Measurements from ENCODE around the gene CRADD.
"Not testable (repeated sequence)": the region's sequence is repeated elsewhere in the genome, so short reads cannot be mapped to it uniquely, and the experiment has no call there.

CRADD gene

GRCh38 chr12:93734784-93735183 is 57.6 kb downstream of the CRADD start:
- in situ Hi-C loops (cut with HindIII; ENCODE audit: low sequenced_read_pairs): no loop called here

- in situ Hi-C loops (cut with HindIII; ENCODE audit: low sequenced_read_pairs): no loop called here
These were observed 59.5 kb downstream of the CRADD start for GRCh38 chr12:93736640-93737178.

DNA sequence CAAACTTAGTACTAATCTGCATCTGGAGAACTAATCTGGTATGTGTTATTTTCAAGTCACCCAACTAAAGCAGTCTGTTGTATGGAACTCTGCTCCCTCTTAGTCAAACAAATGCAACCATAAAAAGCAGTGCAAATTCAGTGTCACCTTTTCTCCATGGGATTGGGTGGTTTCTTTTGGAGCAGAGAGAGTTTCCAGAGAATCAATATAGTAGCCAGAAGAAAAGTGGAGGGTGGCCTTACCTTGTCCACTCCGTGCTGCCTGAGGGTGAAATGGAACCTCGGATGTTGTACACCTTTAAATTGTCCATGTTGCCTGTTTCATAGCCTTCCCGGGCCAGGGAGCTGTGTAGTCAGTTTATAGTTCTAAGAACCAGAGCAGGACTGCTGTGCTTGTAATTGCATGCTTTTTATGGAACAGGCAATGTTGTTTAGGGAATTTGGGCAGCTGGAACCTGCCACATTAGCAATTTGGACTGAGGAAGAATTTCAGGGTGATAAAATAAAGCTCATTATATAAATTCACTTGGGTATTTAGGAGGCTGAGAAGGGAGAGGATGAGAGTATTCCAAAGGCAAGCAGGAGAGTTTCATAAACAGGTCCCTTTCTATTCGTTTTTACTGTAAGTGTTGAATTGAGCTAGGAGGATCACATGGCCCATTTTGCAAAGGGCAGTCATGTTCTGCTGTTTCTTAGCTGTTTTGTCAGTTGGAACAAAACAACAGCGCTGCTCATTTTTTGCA is 60.5 kb downstream of the CRADD start:
- in situ Hi-C loops (cut with HindIII; ENCODE audit: low sequenced_read_pairs): no loop called here

GRCh38 chr12:93738199-93739058 is 61.3 kb downstream of the CRADD start:
- in situ Hi-C loops (cut with HindIII; ENCODE audit: low sequenced_read_pairs): no loop called here

DNA sequence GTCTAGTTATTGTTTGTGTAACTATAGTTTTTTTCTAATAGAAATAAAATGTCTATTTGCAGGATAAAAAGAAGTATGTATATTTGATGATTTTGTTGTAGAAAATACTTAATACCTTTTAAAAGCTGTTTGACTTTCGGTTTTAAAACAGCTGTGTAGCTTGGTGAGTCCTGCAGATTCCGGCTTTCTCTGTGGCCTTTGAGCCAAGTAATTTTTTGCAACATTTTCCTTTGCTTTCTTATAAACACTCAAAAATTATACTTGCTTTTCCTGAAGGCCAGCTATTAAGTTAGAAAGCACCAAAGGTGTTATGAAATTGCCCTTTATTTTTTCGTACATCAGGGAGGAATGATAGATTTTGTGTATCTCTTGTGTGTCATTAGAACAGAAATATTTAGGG is 63.6 kb downstream of the CRADD start:
- in situ Hi-C loops (cut with HindIII; ENCODE audit: low sequenced_read_pairs): no loop called here

DNA sequence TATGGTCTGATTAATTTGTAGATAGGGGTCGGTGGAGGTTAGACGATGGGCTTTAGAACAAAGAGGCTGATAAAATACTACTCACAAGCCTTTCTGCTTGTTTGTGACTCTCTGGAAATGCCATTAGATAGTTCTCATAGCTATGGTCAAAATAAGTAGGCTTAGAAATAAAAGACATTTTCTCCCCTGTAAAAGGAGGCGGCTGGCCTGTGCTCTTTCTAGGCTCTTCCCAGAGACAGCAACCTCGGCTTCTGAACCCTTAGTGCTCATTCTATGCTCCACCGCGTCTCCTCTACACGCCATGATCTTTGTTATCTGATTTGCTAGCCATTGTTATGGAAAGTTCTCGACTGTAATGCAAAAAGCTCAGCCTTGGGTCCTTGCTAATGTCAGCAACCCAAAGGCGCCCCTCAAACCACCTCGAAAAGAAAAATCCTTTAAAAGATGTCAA is 64.5 kb downstream of the CRADD start:
- in situ Hi-C loops (cut with HindIII; ENCODE audit: low sequenced_read_pairs): no loop called here

DNA sequence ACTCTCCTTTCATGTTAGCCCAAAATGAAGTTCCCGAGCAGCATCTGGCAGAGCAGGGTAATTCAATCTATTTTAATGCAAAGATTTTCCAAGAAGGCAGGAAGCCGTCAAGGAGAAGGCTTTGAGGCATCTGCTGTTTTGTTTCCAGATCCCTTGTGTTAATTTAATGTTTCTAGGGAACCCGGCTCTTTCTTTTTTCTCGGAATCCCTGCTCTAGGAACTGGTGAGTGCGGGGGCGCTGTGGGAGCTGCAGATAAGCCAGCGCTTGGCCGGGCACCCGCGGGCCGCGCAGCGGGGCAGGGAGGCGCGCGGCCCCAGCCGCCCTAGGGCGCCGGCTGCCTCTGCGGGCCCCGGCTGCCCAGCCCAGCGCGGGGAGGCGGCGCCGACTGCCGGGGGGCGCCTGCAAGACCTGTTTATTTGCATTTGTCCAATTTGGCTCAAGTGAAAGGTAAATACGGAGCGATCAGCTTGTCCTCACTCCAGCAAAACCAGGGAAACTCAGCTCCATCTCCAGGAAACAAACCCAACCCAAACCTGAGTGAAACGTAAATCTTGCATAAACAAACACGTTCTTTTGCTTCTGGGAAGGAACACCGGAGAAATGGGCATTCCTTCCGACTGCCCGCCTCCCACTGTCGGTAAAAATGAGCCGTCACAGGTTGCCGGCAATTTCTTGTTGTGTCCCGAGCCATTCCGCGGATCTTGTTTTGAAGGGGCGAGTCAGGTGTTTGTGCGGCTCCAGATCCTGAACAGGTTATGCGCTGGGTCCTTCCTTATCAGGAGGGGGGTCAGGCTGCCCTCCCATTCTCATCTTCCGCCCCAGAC is 65.1 kb downstream of the CRADD start:
- in situ Hi-C loops (cut with HindIII; ENCODE audit: low sequenced_read_pairs): no loop called here

DNA sequence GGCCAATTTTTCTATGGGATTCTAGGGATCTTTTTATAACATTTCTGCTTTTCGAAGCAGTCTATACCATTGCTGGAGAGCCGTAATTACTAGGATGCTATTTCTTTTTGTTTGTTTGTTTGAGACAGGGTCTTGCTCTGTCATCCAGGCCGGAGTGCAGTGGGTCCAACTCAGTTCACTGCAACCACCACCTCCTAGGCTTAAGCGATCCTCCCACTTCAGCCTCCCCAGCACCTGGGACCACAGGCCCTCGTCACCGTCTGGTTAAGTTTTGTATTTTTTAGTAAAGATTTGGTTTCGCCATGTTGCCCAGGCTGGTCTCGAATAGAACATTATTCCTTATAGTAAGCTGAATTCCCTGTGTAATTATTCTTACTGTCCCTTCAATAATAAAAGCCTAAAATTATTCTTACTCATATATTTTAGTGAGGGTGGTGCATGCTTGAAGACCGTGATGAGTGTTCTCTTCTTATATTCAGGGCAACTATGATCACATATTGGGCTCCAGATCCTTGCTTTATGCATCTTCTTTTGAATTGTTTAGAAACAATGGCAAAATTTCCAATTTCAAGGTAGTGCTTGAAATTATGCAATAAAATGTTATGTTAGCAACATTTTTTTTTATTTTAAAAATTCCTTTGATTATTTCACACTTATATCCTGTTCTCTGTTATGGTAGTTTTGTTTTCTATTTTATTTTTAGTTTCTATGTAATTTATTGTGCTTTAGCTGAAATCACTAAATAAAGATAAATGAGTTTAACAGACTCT is 66.2 kb downstream of the CRADD start:
- in situ Hi-C loops (cut with HindIII; ENCODE audit: low sequenced_read_pairs): no loop called here

DNA sequence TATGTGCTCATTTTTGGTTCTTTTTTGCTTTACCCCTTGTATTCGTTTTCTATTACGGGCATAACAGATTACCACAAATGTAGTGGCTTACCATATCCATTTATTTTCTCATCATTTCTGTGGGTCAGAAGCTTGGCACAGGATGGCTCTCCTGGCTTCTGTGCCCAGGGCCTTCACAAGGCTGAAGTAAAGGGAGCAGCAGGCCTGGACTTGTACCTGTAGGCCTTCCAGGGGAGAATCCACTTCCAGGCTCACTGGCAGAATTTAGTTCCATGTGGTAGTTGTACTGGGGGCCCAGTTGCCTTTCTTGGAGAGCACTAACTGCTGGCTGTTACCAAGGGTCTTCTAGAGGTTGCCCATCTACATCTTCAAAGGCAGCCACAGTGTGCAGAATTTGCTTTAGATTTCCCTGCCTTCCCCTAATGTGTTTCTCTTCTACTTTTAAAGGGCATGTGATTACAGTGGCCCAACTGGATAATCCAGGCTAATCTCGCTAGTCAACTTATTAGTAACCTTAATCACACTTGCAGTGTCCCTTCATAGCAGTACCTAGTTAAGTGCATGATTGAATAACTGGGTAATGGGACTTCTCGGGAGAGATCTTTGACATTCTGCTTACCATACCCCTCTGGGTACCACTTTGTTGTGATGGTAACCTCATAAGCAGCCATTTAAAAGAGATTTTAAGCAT is 67.0 kb downstream of the CRADD start:
- in situ Hi-C loops (cut with HindIII; ENCODE audit: low sequenced_read_pairs): no loop called here

DNA sequence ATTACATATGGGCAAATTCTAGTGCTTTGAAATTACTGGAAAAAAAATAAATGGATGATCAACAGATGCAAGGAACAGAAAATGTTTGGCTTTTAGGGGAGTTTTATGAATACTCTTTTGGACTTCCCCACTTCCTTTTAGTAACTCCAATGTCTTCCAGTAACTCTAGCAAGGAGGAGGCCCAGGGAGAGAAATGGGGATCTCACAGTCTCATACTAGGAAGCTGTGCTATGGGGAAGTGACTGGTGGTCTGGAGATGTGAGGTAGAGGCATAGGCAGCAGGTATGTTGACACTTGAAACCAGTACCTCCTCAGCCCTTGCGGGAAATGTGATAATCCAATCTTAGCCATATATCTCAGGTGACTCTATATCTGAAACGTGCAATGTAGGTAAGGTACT is 68.1 kb downstream of the CRADD start:
- in situ Hi-C loops (cut with HindIII; ENCODE audit: low sequenced_read_pairs): no loop called here

GRCh38 chr12:93746572-93747168 is 69.5 kb downstream of the CRADD start:
- in situ Hi-C loops (cut with HindIII; ENCODE audit: low sequenced_read_pairs): no loop called here

- in situ Hi-C loops (cut with HindIII; ENCODE audit: low sequenced_read_pairs): no loop called here
These were observed 71.7 kb downstream of the CRADD start for GRCh38 chr12:93748672-93749383.

GRCh38 chr12:93749515-93749914 is 72.3 kb downstream of the CRADD start:
- in situ Hi-C loops (cut with HindIII; ENCODE audit: low sequenced_read_pairs): no loop called here

DNA sequence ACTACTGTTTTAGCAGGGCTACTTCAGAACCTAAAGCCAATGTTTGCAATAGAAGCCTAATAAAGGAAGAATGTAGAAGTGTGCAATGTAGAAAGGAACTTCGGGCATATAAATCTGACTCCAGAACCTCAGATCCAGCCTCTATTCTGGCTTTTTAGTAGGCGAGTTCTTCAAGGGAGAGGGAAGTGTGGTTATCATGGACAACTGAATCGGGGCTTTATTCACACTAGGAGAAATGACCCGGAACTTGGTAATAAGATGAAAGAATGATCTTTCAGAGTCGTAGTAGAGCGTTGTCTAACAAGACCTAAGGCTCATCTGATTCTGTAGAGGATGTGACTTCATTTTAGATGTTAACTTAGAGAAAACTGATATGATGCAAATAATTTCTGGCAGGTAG is 72.9 kb downstream of the CRADD start:
- in situ Hi-C loops (cut with HindIII; ENCODE audit: low sequenced_read_pairs): no loop called here

- in situ Hi-C loops (cut with HindIII; ENCODE audit: low sequenced_read_pairs): no loop called here
These were observed 74.9 kb downstream of the CRADD start for GRCh38 chr12:93751864-93752610.

DNA sequence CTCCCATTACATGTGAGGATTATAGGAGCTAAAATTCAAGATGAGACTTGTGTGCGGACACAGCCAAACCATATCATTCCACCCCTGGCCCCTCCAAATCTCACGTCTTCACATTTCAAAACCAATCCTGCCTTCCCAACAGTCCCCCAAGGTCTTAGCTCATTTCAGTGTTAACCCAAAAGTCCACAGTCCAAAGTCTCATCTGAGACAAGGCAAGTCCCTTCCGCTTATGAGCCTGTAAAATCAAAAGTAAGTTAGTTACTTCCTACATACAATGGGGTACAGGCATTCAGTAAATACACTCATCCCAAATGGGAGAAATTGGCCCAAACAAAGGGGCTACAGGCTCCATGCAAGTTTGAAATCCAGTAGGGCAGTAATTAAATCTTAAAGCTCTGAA is 76.1 kb downstream of the CRADD start:
- in situ Hi-C loops (cut with HindIII; ENCODE audit: low sequenced_read_pairs): no loop called here

DNA sequence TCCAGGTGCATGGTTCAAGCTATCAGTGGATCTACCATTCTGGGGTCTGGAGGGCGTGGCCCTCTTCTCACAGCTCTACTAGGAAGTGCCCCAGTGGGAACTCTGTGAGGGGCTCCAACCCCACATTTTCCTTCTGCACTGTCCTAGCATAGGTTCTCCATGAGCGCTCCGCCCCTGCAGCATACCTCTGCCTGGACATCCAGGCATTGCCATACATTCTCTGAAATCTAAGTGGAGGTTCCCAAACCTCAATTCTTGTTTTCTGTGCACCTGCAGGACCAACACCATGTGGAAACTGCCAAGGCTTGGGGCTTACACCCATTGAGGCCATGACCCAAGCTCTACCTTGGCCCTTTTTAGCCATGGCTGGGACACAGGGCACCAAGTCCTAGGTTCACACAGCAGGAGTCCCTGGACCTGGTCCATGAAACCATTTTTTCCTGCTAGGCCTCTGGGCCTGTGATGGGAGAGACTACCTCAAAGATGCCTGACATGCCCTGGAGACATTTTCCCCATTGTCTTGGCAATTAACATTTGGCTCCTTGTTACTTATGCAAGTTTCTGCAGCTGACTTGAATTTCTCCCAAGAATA is 76.8 kb downstream of the CRADD start:
- in situ Hi-C loops (cut with HindIII; ENCODE audit: low sequenced_read_pairs): no loop called here

- in situ Hi-C loops (cut with HindIII; ENCODE audit: low sequenced_read_pairs): not testable (repeated sequence)
These were observed 77.7 kb downstream of the CRADD start for GRCh38 chr12:93754859-93755258.
